ENCODE measurements around the gene ZBTB37. TPM values are rescaled to one million over a fixed set of nuclear protein-coding genes. Genes with fewer than 3 reads are reported as not detected.

The ZBTB37 gene
- total and polyA plus RNA-seq, 9 of the 15 experiments (the other 6 are each of a cell fraction or from before 2014, with no cell fraction given), result 1.3 to 13.9 (median 5.4) TPM

DNA sequence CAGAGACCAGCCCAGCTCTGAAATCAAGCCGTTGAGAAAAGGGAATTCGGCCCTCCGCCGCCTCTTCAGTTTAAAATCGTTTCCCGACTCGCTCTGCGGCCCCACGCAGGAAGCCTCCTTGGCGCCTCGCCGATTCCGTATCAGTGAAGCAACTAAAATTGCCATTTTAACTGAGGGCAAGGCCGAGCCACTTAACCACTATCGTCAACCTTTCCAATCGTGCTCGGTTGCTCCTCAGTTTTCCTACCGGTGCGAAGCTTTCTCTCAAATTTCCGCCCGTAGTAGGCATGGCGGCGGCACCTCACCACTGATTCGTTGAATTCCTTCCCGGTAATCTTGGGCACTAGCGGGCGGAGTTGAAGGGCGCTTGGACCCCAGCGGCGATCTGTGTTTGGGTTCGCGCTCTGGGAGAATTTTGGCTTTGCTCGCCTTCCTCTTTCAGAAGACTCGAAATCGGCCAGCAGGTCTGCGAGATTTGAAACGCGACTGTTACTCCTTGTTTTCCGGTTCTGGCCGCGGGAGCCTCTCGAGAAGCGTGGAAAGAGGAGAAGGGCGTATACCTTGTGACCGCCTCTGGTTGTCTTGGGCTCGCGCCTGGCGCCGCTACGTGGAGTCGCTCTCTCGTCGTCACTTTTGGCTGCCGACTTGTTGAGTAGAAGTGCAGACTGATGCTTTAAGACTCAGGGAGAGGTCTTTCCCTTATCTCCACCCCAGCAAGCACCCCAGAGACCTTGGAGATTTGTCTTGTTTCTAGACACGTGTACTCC is 43.7 kb upstream of the ZBTB37 start, which contains the start of the genes CENPL and DARS2 (continued):
- TF ChIP-seq FOXK2 (conservative IDR thresholded peaks at IDR 0.05 in 1 of 2, IDR thresholded peaks at IDR 0.05 in 1 of 2; ENCODE audit: low read depth in 2 of 2) (peak; percentile 88 to 92), RCOR1 (IDR thresholded peaks at IDR 0.05; ENCODE audit: borderline replicate concordance in 1 of 2, low read depth in 2 of 2, low read length in 2 of 2) (peak in 1 of 2 experiments; percentile 57; a peak in 1 of 4 replicates), CTCF (IDR thresholded peaks at IDR 0.05 in 2 of 3, conservative IDR thresholded peaks at IDR 0.05 in 1 of 3; ENCODE audit: insufficient read depth in 2 of 3, low read depth in 1 of 3, low read length in 3 of 3) (no peak), ESRRA (IDR thresholded peaks at IDR 0.05; ENCODE audit: borderline replicate concordance, low read depth) (peak; percentile 80), MTA2 (IDR thresholded peaks at IDR 0.05; ENCODE audit: low read depth) (peak; percentile 18; the same call in 1 of the 2 replicates), TAF9B (IDR thresholded peaks at IDR 0.05; ENCODE audit: partially characterized antibody) (peak; percentile 85), NONO (IDR thresholded peaks at IDR 0.05; ENCODE audit: low read depth in 2 of 2, low read length in 1 of 2) (peak in 1 of 2 experiments; percentile 63; a peak in 1 of 4 replicates), ZBTB1 (CRISPR knock-in tag; IDR thresholded peaks at IDR 0.05; ENCODE audit: borderline replicate concordance, low read depth) (peak; percentile 45; the same call in 1 of the 2 replicates), JUN (IDR thresholded peaks at IDR 0.05; ENCODE audit: borderline replicate concordance, low read depth, low read length) (peak; percentile 46; the same call in 1 of the 2 replicates), JUN (CRISPR knock-in tag; IDR thresholded peaks at IDR 0.05; ENCODE audit: borderline replicate concordance) (no peak), ZNF668 (CRISPR knock-in tag; IDR thresholded peaks at IDR 0.05) (no peak), ZNF444 (CRISPR knock-in tag; IDR thresholded peaks at IDR 0.05) (no peak), MBD2 (IDR thresholded peaks at IDR 0.05; ENCODE audit: borderline replicate concordance, low read depth) (peak; percentile 73), POLR2B (IDR thresholded peaks at IDR 0.05; ENCODE audit: low read depth, partially characterized antibody) (peak; percentile 91), TCF3 (CRISPR knock-in tag; IDR thresholded peaks at IDR 0.05) (peak; percentile 49), CCNT2 (IDR thresholded peaks at IDR 0.05; ENCODE audit: borderline replicate concordance, extremely low read depth, insufficient read length, low read depth, low read length) (peak; percentile 9), TOE1 (IDR thresholded peaks at IDR 0.05; ENCODE audit: borderline replicate concordance) (peak; percentile 91; the same call in 1 of the 2 replicates), TOE1 (CRISPR knock-in tag; IDR thresholded peaks at IDR 0.05; ENCODE audit: borderline replicate concordance, low read depth) (0 out of 2 replicates have a peak, but pooled peaks have one; percentile 95), ARNT (IDR thresholded peaks at IDR 0.05) (peak; percentile 61 to 92; a peak in 3 of 4 replicates), THAP12 (CRISPR knock-in tag; IDR thresholded peaks at IDR 0.05) (peak; percentile 51; the same call in 1 of the 2 replicates)

Data from K562 (cell line).